Ishikawa (cell line): ENCODE data around the gene IMPDH2.
A peak's percentile ranks its signal among the peaks of the same experiment; 100 is the strongest.

Source experiments
- CEBPB ChIP-seq: IDR thresholded peaks from 2 replicates; pipeline ENCODE4 v1.6.1; 2012
- CREB1 ChIP-seq: IDR thresholded peaks from 2 replicates; pipeline ENCODE4 v1.6.1; 2012; ENCODE audit warnings: low read depth
- EGR1 ChIP-seq: IDR thresholded peaks from 2 replicates; pipeline ENCODE4 v1.6.1; 2012
- EP300 ChIP-seq: IDR thresholded peaks from 2 replicates; pipeline ENCODE4 v1.6.1; 2012; ENCODE audit warnings: borderline replicate concordance
- FOXM1 ChIP-seq: IDR thresholded peaks from 2 replicates; pipeline ENCODE4 v1.6.1; 2012; ENCODE audit warnings: low read depth, borderline replicate concordance
- MAX ChIP-seq: IDR thresholded peaks from 2 replicates; pipeline ENCODE4 v1.6.1; 2012
- NFIC ChIP-seq: IDR thresholded peaks from 2 replicates; pipeline ENCODE4 v1.6.1; 2012
- RAD21 ChIP-seq: IDR thresholded peaks from 2 replicates; pipeline ENCODE4 v1.6.1; 2012; ENCODE audit warnings: low read depth
- REST ChIP-seq: IDR thresholded peaks from 2 replicates; pipeline ENCODE4 v1.6.1; 2012; ENCODE audit warnings: low read depth, mild to moderate bottlenecking
- TAF1 ChIP-seq: IDR thresholded peaks from 2 replicates; pipeline ENCODE4 v1.6.1; 2012; ENCODE audit warnings: low read depth, mild to moderate bottlenecking
- TCF12 ChIP-seq: IDR thresholded peaks from 2 replicates; pipeline ENCODE4 v1.6.1; 2012; ENCODE audit warnings: low read depth
- TEAD4 ChIP-seq: IDR thresholded peaks from 2 replicates; pipeline ENCODE4 v1.6.1; 2012
- USF1 ChIP-seq: IDR thresholded peaks from 2 replicates; pipeline ENCODE4 v1.6.1; 2012
- YY1 ChIP-seq: IDR thresholded peaks from 2 replicates; pipeline ENCODE4 v1.6.1; 2012; ENCODE audit warnings: low read depth
- ZBTB7A ChIP-seq: IDR thresholded peaks from 2 replicates; pipeline ENCODE4 v1.6.1; 2012; ENCODE audit warnings: low read depth

The IMPDH2 gene

GRCh38 chr3:49015765-49016164 lies 13.4 kb downstream of the IMPDH2 start:
- no peak for TF ChIP-seq FOXM1
- no peak for TF ChIP-seq NFIC
- no peak for TF ChIP-seq RAD21
- TF ChIP-seq EP300 = no peak
- no peak for TF ChIP-seq REST
- no peak for TF ChIP-seq USF1
- no peak for TF ChIP-seq ZBTB7A
- TF ChIP-seq CEBPB = no peak
- TF ChIP-seq YY1 = no peak
- TF ChIP-seq MAX = no peak
- no peak for TF ChIP-seq TCF12
- TF ChIP-seq CREB1 = no peak
- no peak for TF ChIP-seq EGR1
- TF ChIP-seq TAF1 = no peak

GRCh38 chr3:49015072-49015471 lies 14.1 kb downstream of the IMPDH2 start:
- TF ChIP-seq REST = no peak
- no peak for TF ChIP-seq NFIC
- no peak for TF ChIP-seq CEBPB
- no peak for TF ChIP-seq TCF12
- no peak for TF ChIP-seq MAX
- no peak for TF ChIP-seq RAD21
- TF ChIP-seq FOXM1 = no peak
- no peak for TF ChIP-seq YY1
- no peak for TF ChIP-seq TEAD4
- no peak for TF ChIP-seq TAF1
- no peak for TF ChIP-seq EGR1
- TF ChIP-seq CREB1 = no peak
- no peak for TF ChIP-seq USF1
- no peak for TF ChIP-seq ZBTB7A
- TF ChIP-seq EP300 = no peak

GRCh38 chr3:49013738-49014660 lies 15.2 kb downstream of the IMPDH2 start:
- no peak for TF ChIP-seq TCF12
- 0 out of 2 replicates have a peak, but pooled peaks have one; percentile 7 for TF ChIP-seq USF1
- no peak for TF ChIP-seq TAF1
- TF ChIP-seq ZBTB7A = no peak
- no peak for TF ChIP-seq TEAD4
- TF ChIP-seq RAD21 = peak; percentile 41
- no peak for TF ChIP-seq EP300
- TF ChIP-seq EGR1 = no peak
- no peak for TF ChIP-seq CREB1
- no peak for TF ChIP-seq YY1
- no peak for TF ChIP-seq REST
